ENCODE results near the gene EOLA1. TPM values are rescaled to one million over a fixed set of nuclear protein-coding genes. Genes with fewer than 3 reads are reported as not detected.

The EOLA1 gene
- polyA plus RNA-seq, 1 donor (not counting 4 experiments of a cell fraction or from before 2014, with no cell fraction given) = 9.3 TPM

DNA sequence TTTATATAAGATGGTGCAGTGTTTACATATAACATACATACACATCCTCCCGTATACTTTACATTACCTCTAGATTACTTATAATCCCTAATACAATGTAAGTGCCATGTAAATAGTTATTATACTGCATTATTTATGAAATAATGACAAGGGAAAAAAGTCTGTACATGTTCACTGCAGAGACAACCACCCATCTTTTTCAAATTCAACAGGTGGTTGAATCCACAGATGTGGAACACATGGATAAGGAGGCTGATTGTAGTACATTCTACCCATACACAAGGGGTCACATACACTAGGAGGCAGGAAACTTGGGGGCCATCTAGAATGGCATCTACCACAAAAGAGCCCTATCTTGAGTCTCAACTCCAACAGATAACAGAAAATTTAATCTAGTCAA lies 32.3 kb upstream of the EOLA1 start:
- dilution Hi-C loops (cut with MboI; ENCODE audit: extremely low pct_ligation_motif_present, low sequenced_read_pairs) = no loop called here
- DNase-seq (ENCODE audit: low read depth, low spot score) (no peak), FAIRE-seq (no peak)
- H3K9me3 ChIP-seq (ENCODE audit: control insufficient read depth, low read depth, low read length) = no peaks in the 10 kb centered on the region
- no peaks in the 10 kb centered on the region for H3K27me3 ChIP-seq (ENCODE audit: control insufficient read depth, extremely low read depth, insufficient read depth, low read length)
- peaks cover 38% of the 10 kb centered on the region for H3K4me1 ChIP-seq (ENCODE audit: control insufficient read depth, extremely low read depth, insufficient read depth, low read length)
- H3K9me1 ChIP-seq (ENCODE audit: control insufficient read depth, extremely low read depth, insufficient read depth, low read length) = no peaks in the 10 kb centered on the region
- H3K4me3 ChIP-seq (ENCODE audit: control insufficient read depth in 2 of 3, extremely low read depth in 1 of 3, insufficient read depth in 2 of 3, low read depth in 1 of 3, low read length in 3 of 3) = no peak overlapping the region
- no peaks in the 10 kb centered on the region for H4K20me1 ChIP-seq (ENCODE audit: control insufficient read depth, extremely low read depth, insufficient read depth, low read length)
- TF ChIP-seq EZH2 (IDR thresholded peaks at IDR 0.05; ENCODE audit: low read length) = no peak
- TF ChIP-seq, protein P1, sequence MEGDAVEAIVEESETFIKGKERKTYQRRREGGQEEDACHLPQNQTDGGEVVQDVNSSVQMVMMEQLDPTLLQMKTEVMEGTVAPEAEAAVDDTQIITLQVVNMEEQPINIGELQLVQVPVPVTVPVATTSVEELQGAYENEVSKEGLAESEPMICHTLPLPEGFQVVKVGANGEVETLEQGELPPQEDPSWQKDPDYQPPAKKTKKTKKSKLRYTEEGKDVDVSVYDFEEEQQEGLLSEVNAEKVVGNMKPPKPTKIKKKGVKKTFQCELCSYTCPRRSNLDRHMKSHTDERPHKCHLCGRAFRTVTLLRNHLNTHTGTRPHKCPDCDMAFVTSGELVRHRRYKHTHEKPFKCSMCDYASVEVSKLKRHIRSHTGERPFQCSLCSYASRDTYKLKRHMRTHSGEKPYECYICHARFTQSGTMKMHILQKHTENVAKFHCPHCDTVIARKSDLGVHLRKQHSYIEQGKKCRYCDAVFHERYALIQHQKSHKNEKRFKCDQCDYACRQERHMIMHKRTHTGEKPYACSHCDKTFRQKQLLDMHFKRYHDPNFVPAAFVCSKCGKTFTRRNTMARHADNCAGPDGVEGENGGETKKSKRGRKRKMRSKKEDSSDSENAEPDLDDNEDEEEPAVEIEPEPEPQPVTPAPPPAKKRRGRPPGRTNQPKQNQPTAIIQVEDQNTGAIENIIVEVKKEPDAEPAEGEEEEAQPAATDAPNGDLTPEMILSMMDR (optimal IDR thresholded peaks at IDR 0.05 in 1 of 3, IDR thresholded peaks at IDR 0.05 in 1 of 3, conservative IDR thresholded peaks at IDR 0.05 in 1 of 3; ENCODE audit: extremely low read depth in 1 of 3, insufficient read depth in 2 of 3, low read length in 3 of 3) = no peak
- H3K79me2 ChIP-seq (ENCODE audit: control insufficient read depth, insufficient read depth, low read length) = peaks cover 8% of the 10 kb centered on the region
- no peak overlapping the region for H3K4me2 ChIP-seq (ENCODE audit: control insufficient read depth, extremely low read depth, insufficient read depth, low read depth, low read length)
- H3K36me3 ChIP-seq (ENCODE audit: control insufficient read depth in 2 of 2, extremely low read depth in 1 of 2, insufficient read depth in 2 of 2, low read length in 2 of 2) = no peaks in the 10 kb centered on the region
- no peak overlapping the region for H2AFZ ChIP-seq (ENCODE audit: control insufficient read depth, low read length)
- H3K9ac ChIP-seq (ENCODE audit: control insufficient read depth, extremely low read depth, insufficient read depth, low read length) = no peak overlapping the region
- H3K27ac ChIP-seq (ENCODE audit: control insufficient read depth, insufficient read depth, low read length) = no peak overlapping the region

GRCh38 chrX:149510386-149510785 lies 30.4 kb upstream of the EOLA1 start:
- Histone ChIP-seq H3K27me3 (ENCODE audit: control insufficient read depth, extremely low read depth, insufficient read depth, low read length) (no peaks in the 10 kb centered on the region), H3K27ac (ENCODE audit: control insufficient read depth, insufficient read depth, low read length) (no peak overlapping the region), H3K79me2 (ENCODE audit: control insufficient read depth, insufficient read depth, low read length) (no peaks in the 10 kb centered on the region), H3K9me3 (ENCODE audit: control insufficient read depth, low read depth, low read length) (no peaks in the 10 kb centered on the region), H3K9ac (ENCODE audit: control insufficient read depth, extremely low read depth, insufficient read depth, low read length) (no peak overlapping the region), H3K9me1 (ENCODE audit: control insufficient read depth, extremely low read depth, insufficient read depth, low read length) (no peaks in the 10 kb centered on the region), H2AFZ (ENCODE audit: control insufficient read depth, low read length) (no peak overlapping the region), H3K4me3 (ENCODE audit: control insufficient read depth in 2 of 3, extremely low read depth in 1 of 3, insufficient read depth in 2 of 3, low read depth in 1 of 3, low read length in 3 of 3) (no peak overlapping the region), H3K4me1 (ENCODE audit: control insufficient read depth, extremely low read depth, insufficient read depth, low read length) (peaks cover 32% of the 10 kb centered on the region), H3K36me3 (ENCODE audit: control insufficient read depth in 2 of 2, extremely low read depth in 1 of 2, insufficient read depth in 2 of 2, low read length in 2 of 2) (no peaks in the 10 kb centered on the region), H4K20me1 (ENCODE audit: control insufficient read depth, extremely low read depth, insufficient read depth, low read length) (no peaks in the 10 kb centered on the region), H3K4me2 (ENCODE audit: control insufficient read depth, extremely low read depth, insufficient read depth, low read depth, low read length) (peak overlapping the region; percentile 30)
- FAIRE-seq (no peak), DNase-seq (ENCODE audit: low read depth, low spot score) (no peak)
- TF ChIP-seq, protein P1 (optimal IDR thresholded peaks at IDR 0.05 in 1 of 3, IDR thresholded peaks at IDR 0.05 in 1 of 3, conservative IDR thresholded peaks at IDR 0.05 in 1 of 3; ENCODE audit: extremely low read depth in 1 of 3, insufficient read depth in 2 of 3, low read length in 3 of 3) = peak in 2 of 3 experiments; percentile 3 to 13
- no peak for TF ChIP-seq EZH2 (IDR thresholded peaks at IDR 0.05; ENCODE audit: low read length)
- dilution Hi-C loops (cut with MboI; ENCODE audit: extremely low pct_ligation_motif_present, low sequenced_read_pairs) = no loop called here
